T-helper 1 cell treated with Interleukin-12 subunit alpha and Interleukin-12 subunit beta and Interleukin-4 antibody, amounts not matched to agents 30 μg/mL and 1 μg/mL, for 36 hours (primary cell): ENCODE results near the gene PLA2G4F.

ENCODE experiments used
- H3K27ac Mint-ChIP-seq: one replicate; pipeline ENCODE4 v1.8.0; 2021; ENCODE audit warnings: mild to moderate bottlenecking, mixed read lengths
- H3K27me3 Mint-ChIP-seq: one replicate; pipeline ENCODE4 v1.8.0; 2021; ENCODE audit warnings: low read depth, mixed read lengths
- H3K36me3 Mint-ChIP-seq: one replicate; pipeline ENCODE4 v1.8.0; 2021; ENCODE audit warnings: low read depth, mixed read lengths
- H3K4me1 Mint-ChIP-seq: one replicate; pipeline ENCODE4 v1.8.0; 2021; ENCODE audit warnings: low read depth, mixed read lengths
- H3K4me3 Mint-ChIP-seq: one replicate; pipeline ENCODE4 v1.8.0; 2021; ENCODE audit warnings: mild to moderate bottlenecking, moderate library complexity, mixed read lengths
- H3K9me3 Mint-ChIP-seq: one replicate; pipeline ENCODE4 v1.8.0; 2021; ENCODE audit warnings: mixed read lengths

PLA2G4F gene

GRCh38 chr15:42119446-42119760, 37.0 kb downstream of the PLA2G4F start:
- Mint-ChIP-seq H3K27ac (no peak overlapping the region), H3K27me3 (peaks cover 11% of the 10 kb centered on the region), H3K4me1 (peaks cover 4% of the 10 kb centered on the region), H3K36me3 (no peaks in the 10 kb centered on the region), H3K4me3 (no peak overlapping the region), H3K9me3 (peaks cover 3% of the 10 kb centered on the region)

- peaks cover 10% of the 10 kb centered on the region for H3K27me3 Mint-ChIP-seq
- no peaks in the 10 kb centered on the region for H3K36me3 Mint-ChIP-seq
- H3K4me3 Mint-ChIP-seq = no peak overlapping the region
- H3K9me3 Mint-ChIP-seq = peaks cover 3% of the 10 kb centered on the region
- H3K27ac Mint-ChIP-seq = no peak overlapping the region
- H3K4me1 Mint-ChIP-seq = peaks cover 4% of the 10 kb centered on the region
Observed at GRCh38 chr15:42118650-42119445, 37.6 kb downstream of the PLA2G4F start.

GRCh38 chr15:42111924-42112323, 44.5 kb downstream of the PLA2G4F start:
- peaks cover 3% of the 10 kb centered on the region for H3K9me3 Mint-ChIP-seq
- peaks cover 16% of the 10 kb centered on the region for H3K27me3 Mint-ChIP-seq
- H3K4me1 Mint-ChIP-seq = peaks cover 18% of the 10 kb centered on the region
- H3K4me3 Mint-ChIP-seq = no peak overlapping the region
- H3K27ac Mint-ChIP-seq = no peak overlapping the region
- peaks cover 3% of the 10 kb centered on the region for H3K36me3 Mint-ChIP-seq

- no peaks in the 10 kb centered on the region for H3K9me3 Mint-ChIP-seq
- no peak overlapping the region for H3K27ac Mint-ChIP-seq
- peaks cover 12% of the 10 kb centered on the region for H3K27me3 Mint-ChIP-seq
- no peak overlapping the region for H3K4me3 Mint-ChIP-seq
- peaks cover 3% of the 10 kb centered on the region for H3K36me3 Mint-ChIP-seq
- peaks cover 18% of the 10 kb centered on the region for H3K4me1 Mint-ChIP-seq
Observed at GRCh38 chr15:42110367-42110766, 46.1 kb downstream of the PLA2G4F start.

GRCh38 chr15:42108806-42109205, 47.6 kb downstream of the PLA2G4F start:
- no peaks in the 10 kb centered on the region for H3K9me3 Mint-ChIP-seq
- H3K4me3 Mint-ChIP-seq = no peak overlapping the region
- H3K27ac Mint-ChIP-seq = no peak overlapping the region

GRCh38 chr15:42108189-42108588, 48.2 kb downstream of the PLA2G4F start:
- Mint-ChIP-seq H3K27ac (no peak overlapping the region), H3K4me3 (no peak overlapping the region)

More at GRCh38 chr15:42108806-42109205, 47.6 kb downstream of the PLA2G4F start:
- Mint-ChIP-seq H3K27me3 (peaks cover 9% of the 10 kb centered on the region), H3K36me3 (peaks cover 3% of the 10 kb centered on the region), H3K4me1 (peaks cover 18% of the 10 kb centered on the region)

GRCh38 chr15:42107473-42107872, 49.0 kb downstream of the PLA2G4F start:
- H3K4me3 Mint-ChIP-seq = peak overlapping the region; percentile 37
- H3K27ac Mint-ChIP-seq = no peak overlapping the region
- no peaks in the 10 kb centered on the region for H3K9me3 Mint-ChIP-seq
- H3K4me1 Mint-ChIP-seq = peaks cover 16% of the 10 kb centered on the region
- peaks cover 4% of the 10 kb centered on the region for H3K27me3 Mint-ChIP-seq
- H3K36me3 Mint-ChIP-seq = peaks cover 3% of the 10 kb centered on the region

More at GRCh38 chr15:42108189-42108588, 48.2 kb downstream of the PLA2G4F start:
- H3K36me3 Mint-ChIP-seq = peaks cover 3% of the 10 kb centered on the region
- peaks cover 18% of the 10 kb centered on the region for H3K4me1 Mint-ChIP-seq
- peaks cover 4% of the 10 kb centered on the region for H3K27me3 Mint-ChIP-seq
- H3K9me3 Mint-ChIP-seq = no peaks in the 10 kb centered on the region

GRCh38 chr15:42106288-42106687, 50.1 kb downstream of the PLA2G4F start:
- no peak overlapping the region for H3K4me3 Mint-ChIP-seq
- H3K27me3 Mint-ChIP-seq = peaks cover 4% of the 10 kb centered on the region
- H3K9me3 Mint-ChIP-seq = no peaks in the 10 kb centered on the region
- peaks cover 3% of the 10 kb centered on the region for H3K36me3 Mint-ChIP-seq
- H3K4me1 Mint-ChIP-seq = peaks cover 14% of the 10 kb centered on the region
- H3K27ac Mint-ChIP-seq = no peak overlapping the region

- H3K27ac Mint-ChIP-seq = no peak overlapping the region
- H3K27me3 Mint-ChIP-seq = peaks cover 10% of the 10 kb centered on the region
- no peaks in the 10 kb centered on the region for H3K36me3 Mint-ChIP-seq
- no peak overlapping the region for H3K4me3 Mint-ChIP-seq
- H3K9me3 Mint-ChIP-seq = no peaks in the 10 kb centered on the region
- peaks cover 12% of the 10 kb centered on the region for H3K4me1 Mint-ChIP-seq
Observed at GRCh38 chr15:42104095-42104891, 52.1 kb downstream of the PLA2G4F start.

- Mint-ChIP-seq H3K36me3 (no peaks in the 10 kb centered on the region), H3K4me1 (peaks cover 9% of the 10 kb centered on the region), H3K4me3 (no peak overlapping the region), H3K9me3 (no peaks in the 10 kb centered on the region), H3K27ac (no peak overlapping the region), H3K27me3 (peaks cover 14% of the 10 kb centered on the region)
Observed at GRCh38 chr15:42102646-42103235, 53.7 kb downstream of the PLA2G4F start.

GRCh38 chr15:42101861-42102260, 54.6 kb downstream of the PLA2G4F start:
- H3K4me1 Mint-ChIP-seq = peaks cover 5% of the 10 kb centered on the region
- peaks cover 19% of the 10 kb centered on the region for H3K27me3 Mint-ChIP-seq
- no peaks in the 10 kb centered on the region for H3K36me3 Mint-ChIP-seq

GRCh38 chr15:42100021-42100800, 56.2 kb downstream of the PLA2G4F start:
- Mint-ChIP-seq H3K27me3 (peaks cover 19% of the 10 kb centered on the region), H3K36me3 (no peaks in the 10 kb centered on the region), H3K27ac (no peak overlapping the region), H3K4me3 (no peak overlapping the region), H3K4me1 (peaks cover 5% of the 10 kb centered on the region), H3K9me3 (no peaks in the 10 kb centered on the region)

More at GRCh38 chr15:42101861-42102260, 54.6 kb downstream of the PLA2G4F start:
- H3K4me3 Mint-ChIP-seq = no peak overlapping the region
- no peaks in the 10 kb centered on the region for H3K9me3 Mint-ChIP-seq
- no peak overlapping the region for H3K27ac Mint-ChIP-seq

- Mint-ChIP-seq H3K36me3 (no peaks in the 10 kb centered on the region), H3K4me1 (peaks cover 5% of the 10 kb centered on the region), H3K27me3 (peaks cover 19% of the 10 kb centered on the region), H3K4me3 (no peak overlapping the region), H3K27ac (no peak overlapping the region), H3K9me3 (no peaks in the 10 kb centered on the region)
Observed at GRCh38 chr15:42097018-42097417, 59.4 kb downstream of the PLA2G4F start.

GRCh38 chr15:42094512-42094963, 61.9 kb downstream of the PLA2G4F start, which contains the start of gene PLA2G4D:
Gene PLA2G4D, minus strand, starts transcription at chr15:42094562. Its CDS starts 103 bp downstream, at chr15:42094459.
- Mint-ChIP-seq H3K4me3 (no peak within 1 kb of the TSS), H3K9me3 (no peaks in the 10 kb centered on the region), H3K27ac (no peak within 1 kb of the TSS), H3K4me1 (no peaks in the 10 kb centered on the region), H3K27me3 (peaks cover 16% of the 10 kb centered on the region), H3K36me3 (no peaks in the 10 kb centered on the region)
